Retina (tissue), 1 donor: ENCODE measurements around the gene PCDHGA3.
"Not testable (repeated sequence)": the region's sequence is repeated elsewhere in the genome, so short reads cannot be mapped to it uniquely, and the experiment has no call there.

ENCODE experiments used
- DNase-seq: peaks from one replicate; pipeline ENCODE4 v3.0.0-alpha.2; 2016

Gene PCDHGA3

DNA sequence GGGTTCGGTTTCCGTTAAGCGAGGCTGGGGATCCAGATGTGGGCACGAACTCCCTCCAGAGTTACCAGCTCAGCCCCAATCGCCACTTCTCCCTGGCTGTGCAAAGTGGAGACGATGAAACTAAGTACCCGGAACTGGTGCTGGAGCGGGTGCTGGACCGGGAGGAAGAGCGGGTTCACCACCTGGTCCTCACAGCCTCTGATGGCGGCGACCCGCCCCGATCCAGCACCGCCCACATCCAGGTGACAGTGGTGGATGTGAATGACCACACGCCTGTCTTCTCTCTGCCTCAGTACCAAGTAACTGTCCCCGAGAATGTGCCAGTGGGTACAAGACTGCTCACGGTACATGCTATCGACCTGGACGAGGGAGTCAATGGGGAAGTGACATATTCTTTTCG, 39.7 kb downstream of the PCDHGA3 start:
- no peak for DNase-seq

DNA sequence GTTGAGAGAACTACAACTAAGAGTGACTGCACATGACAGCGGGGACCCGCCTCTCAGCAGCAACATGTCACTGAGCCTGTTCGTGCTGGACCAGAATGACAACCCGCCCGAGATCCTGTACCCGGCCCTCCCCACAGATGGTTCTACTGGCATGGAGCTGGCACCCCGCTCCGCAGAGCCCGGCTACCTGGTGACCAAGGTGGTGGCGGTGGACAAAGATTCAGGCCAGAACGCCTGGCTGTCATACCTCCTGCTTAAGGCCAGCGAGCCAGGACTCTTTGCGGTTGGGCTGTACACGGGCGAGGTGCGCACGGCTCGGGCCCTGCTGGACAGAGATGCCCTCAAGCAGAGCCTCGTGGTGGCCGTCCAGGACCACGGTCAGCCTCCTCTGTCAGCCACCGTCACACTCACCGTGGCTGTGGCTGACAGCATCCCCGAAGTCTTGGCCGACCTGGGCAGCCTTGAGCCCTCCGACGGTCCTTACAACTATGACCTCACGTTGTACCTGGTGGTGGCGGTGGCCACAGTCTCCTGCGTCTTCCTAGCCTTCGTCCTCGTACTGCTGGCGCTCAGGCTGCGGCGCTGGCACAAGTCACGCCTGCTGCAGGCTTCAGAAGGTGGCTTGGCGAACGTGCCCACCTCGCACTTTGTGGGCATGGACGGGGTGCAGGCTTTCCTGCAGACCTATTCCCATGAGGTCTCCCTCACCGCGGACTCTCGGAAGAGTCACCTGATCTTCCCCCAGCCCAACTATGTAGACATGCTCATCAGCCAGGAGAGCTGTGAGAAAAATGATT, 41.0 kb downstream of the PCDHGA3 start:
- DNase-seq = no peak

DNA sequence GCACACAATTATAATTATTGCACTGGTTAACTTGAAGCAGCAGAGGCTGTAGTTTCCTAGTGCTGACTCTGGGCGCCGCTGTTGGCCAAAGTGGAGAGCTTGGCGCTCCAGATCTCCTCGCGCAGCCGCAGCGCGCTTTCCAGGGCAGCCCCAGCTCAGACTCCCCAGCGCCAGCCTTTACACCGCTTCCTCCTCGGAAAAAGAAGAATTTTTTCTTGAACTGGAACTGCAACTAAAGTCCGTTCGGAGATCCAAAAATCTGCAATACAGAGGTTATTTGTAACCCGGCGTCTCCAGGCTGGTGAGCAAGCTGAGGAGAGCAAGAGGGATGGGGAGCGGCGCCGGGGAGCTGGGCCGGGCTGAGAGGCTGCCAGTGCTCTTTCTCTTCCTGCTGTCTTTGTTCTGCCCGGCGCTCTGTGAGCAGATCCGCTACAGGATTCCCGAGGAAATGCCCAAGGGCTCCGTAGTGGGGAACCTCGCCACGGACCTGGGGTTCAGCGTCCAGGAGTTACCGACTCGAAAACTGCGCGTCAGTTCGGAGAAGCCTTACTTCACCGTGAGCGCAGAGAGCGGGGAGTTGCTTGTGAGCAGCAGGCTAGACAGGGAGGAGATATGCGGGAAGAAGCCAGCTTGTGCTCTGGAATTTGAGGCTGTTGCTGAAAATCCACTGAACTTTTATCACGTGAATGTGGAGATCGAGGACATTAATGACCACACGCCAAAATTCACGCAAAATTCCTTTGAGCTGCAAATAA, 44.1 kb downstream of the PCDHGA3 start, which contains the start of gene PCDHGB4:
TSS of gene PCDHGB4 (plus strand) at position 142 of the 755 bp plus-strand sequence. CDS start at position 329, 187 bp downstream.
- peak; percentile 22 for DNase-seq

DNA sequence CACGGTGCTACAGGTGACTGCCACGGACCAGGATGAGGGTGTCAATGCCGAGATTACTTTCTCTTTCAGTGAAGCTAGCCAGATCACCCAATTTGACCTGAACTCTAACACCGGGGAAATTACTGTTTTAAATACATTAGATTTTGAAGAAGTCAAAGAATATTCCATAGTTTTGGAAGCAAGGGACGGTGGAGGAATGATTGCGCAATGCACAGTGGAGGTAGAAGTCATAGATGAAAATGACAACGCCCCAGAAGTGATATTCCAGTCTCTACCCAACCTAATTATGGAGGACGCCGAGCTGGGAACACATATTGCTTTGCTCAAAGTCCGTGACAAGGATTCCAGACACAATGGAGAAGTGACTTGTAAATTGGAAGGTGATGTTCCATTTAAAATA, 45.0 kb downstream of the PCDHGA3 start:
- no peak for DNase-seq

DNA sequence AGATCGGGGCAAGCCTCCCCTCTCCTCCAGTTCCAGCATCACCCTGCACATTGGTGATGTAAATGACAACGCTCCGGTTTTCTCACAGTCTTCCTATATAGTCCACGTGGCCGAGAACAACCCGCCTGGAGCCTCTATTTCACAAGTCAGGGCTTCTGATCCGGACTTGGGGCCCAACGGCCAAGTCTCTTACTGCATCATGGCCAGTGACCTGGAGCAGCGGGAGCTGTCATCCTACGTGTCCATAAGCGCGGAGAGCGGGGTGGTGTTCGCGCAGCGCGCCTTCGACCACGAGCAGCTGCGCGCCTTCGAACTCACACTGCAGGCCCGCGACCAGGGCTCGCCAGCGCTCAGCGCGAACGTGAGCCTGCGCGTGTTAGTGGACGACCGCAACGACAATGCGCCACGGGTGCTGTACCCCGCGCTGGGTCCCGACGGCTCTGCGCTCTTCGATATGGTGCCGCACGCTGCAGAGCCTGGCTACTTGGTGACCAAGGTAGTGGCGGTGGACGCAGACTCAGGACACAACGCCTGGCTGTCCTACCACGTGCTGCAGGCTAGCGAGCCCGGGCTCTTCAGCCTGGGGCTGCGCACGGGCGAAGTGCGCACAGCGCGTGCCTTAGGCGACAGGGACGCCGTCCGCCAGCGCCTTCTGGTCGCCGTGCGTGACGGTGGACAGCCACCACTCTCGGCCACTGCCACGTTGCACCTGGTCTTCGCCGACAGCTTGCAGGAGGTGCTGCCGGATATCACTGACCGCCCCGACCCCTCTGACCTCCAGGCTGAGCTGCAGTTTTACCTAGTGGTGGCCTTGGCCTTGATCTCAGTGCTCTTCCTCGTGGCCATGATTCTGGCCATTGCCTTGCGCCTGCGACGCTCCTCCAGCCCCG, 45.8 kb downstream of the PCDHGA3 start:
- DNase-seq = no peak

DNA sequence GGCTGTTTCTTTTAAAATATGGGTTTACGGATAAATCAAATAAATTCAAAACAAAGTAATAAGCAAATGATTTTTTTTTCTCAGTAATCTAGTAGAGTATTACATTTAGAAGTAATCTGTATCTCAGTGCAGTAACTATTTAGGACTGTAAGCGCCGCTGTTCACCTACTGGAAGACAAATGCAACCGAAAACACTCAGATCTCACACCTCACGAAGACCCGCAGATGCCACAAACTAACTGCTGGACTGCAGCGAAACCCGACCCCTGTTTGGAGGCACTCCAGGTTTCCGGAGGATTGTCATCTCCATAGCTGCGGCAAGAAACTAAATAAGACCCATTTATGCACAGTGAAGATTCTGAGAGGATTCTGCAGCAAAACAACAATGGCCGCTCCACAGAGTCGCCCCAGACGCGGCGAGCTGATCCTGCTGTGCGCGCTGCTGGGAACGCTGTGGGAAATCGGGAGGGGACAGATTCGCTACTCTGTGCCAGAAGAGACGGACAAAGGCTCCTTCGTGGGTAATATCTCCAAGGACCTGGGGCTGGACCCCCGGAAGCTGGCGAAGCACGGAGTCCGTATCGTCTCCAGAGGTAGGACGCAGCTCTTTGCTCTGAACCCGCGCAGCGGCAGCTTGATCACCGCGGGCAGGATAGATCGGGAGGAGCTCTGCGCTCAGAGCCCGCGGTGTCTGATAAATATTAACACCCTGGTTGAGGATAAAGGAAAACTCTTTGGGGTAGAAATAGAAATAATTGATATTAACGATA, 49.0 kb downstream of the PCDHGA3 start, which contains the start of gene PCDHGA8:
TSS of gene PCDHGA8 (plus strand) at position 205 of the 770 bp plus-strand sequence. CDS start at position 386, 181 bp downstream.
- DNase-seq = no peak

DNA sequence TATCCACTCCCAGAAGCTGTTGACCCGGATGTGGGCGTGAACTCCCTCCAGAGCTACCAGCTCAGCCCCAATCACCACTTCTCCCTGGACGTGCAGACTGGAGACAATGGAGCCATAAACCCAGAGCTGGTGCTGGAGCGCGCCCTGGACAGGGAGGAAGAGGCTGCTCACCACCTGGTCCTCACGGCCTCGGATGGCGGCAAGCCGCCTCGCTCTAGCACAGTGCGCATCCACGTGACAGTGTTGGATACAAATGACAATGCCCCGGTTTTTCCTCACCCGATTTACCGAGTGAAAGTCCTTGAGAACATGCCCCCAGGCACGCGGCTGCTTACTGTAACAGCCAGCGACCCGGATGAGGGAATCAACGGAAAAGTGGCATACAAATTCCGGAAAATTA, 49.6 kb downstream of the PCDHGA3 start:
- no peak for DNase-seq

DNA sequence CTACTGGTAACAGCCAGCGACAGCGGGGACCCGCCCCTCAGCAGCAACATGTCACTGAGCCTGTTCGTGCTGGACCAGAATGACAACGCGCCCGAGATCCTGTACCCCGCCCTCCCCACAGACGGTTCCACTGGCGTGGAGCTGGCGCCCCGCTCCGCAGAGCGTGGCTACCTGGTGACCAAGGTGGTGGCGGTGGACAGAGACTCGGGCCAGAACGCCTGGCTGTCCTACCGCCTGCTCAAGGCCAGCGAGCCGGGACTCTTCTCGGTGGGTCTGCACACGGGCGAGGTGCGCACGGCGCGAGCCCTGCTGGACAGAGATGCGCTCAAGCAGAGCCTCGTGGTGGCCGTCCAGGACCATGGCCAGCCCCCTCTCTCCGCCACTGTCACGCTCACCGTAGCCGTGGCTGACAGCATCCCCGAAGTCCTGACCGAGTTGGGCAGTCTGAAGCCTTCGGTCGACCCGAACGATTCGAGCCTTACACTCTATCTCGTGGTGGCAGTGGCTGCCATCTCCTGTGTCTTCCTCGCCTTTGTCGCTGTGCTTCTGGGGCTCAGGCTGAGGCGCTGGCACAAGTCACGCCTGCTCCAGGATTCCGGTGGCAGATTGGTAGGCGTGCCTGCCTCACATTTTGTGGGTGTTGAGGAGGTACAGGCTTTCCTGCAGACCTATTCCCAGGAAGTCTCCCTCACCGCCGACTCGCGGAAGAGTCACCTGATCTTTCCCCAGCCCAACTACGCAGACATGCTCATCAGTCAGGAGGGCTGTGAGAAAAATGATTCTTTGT, 51.0 kb downstream of the PCDHGA3 start:
- DNase-seq = not testable (repeated sequence)
